K562 (cell line): ENCODE results near the gene CLDN5. TPM values are rescaled to one million over a fixed set of nuclear protein-coding genes. Genes with fewer than 3 reads are reported as not detected.

ENCODE experiments used
- ATAC-seq: fragments of 200-7000 bp; cut with Tn5 transposase; 3 replicates; pipeline ENCODE4 v1.9.1; 2020; ENCODE audit warnings: moderate library complexity
- BruUV-seq: library from RNA; stranded (reverse); fragments of 400-500 nt; replicated peaks from 2 replicates; lab custom pipeline; 2021; lab: Mats Ljungman, UMichigan
- CTCF ChIA-PET: fragments of 300-600 bp; formaldehyde crosslinking; extraction: SDS; loops from one replicate; lab custom pipeline; 2021; ENCODE audit warnings: low intra/inter-chr PET ratio; lab: Yijun Ruan, JAX
- POLR2A ChIA-PET: fragments of 300-600, 350-650 bp; sonication (Branson Sonifier 250); formaldehyde crosslinking; extraction: SDS; loops from one replicate; lab custom pipeline; 2021; ENCODE audit warnings: antibody characterized with exemption, inconsistent platforms; lab: Yijun Ruan, JAX
- DNase-seq, 4 experiments: peaks; one replicate each; pipeline versions ENCODE4 v3.0.0 to v3.0.0-alpha.2; 2011 to 2018; ENCODE audit warnings: low spot score in 3 of 4, mixed read lengths in 3 of 4; ENCODE audit errors: extremely low read depth in 1 of 4
- FAIRE-seq: peaks from 2 replicates; lab custom pipeline; 2011; peaks lifted over from hg19 to GRCh38; lab: Jason Lieb, UNC
- H2AFZ ChIP-seq: 2 replicates; pipeline ENCODE4 v1.6.0; 2011; ENCODE audit warnings: low read depth, low read length, control low read depth, inconsistent platforms
- H3K27ac ChIP-seq: fragments of 200-600 bp; 3 replicates; pipeline ENCODE4 v1.8.0; 2011; ENCODE audit warnings: low read depth, mild to moderate bottlenecking, control low read depth, inconsistent platforms, low read length, moderate library complexity, mixed read lengths; ENCODE audit errors: extremely low read depth
- H3K27me3 ChIP-seq, 2 experiments: fragments of 300-600 bp in 1 of 2; 2 replicates in 1 of 2; 3 replicates in 1 of 2; pipeline versions ENCODE4 v1.6.0 to v1.8.0; 2011; ENCODE audit warnings: inconsistent platforms in 2 of 2, low read length in 2 of 2, mild to moderate bottlenecking in 1 of 2, mixed read lengths in 1 of 2, moderate library complexity in 1 of 2; ENCODE audit not compliant: control insufficient read depth in 2 of 2, insufficient read depth in 2 of 2
- H3K36me3 ChIP-seq: fragments of 300-600 bp; 3 replicates; pipeline ENCODE4 v1.8.0; 2011; ENCODE audit warnings: mild to moderate bottlenecking, low read length, inconsistent platforms; ENCODE audit not compliant: control insufficient read depth, insufficient read depth
- H3K4me1 ChIP-seq, 2 experiments: fragments of 200-600 bp in 1 of 2; replicated peaks in 1 of 2; 2 replicates in 1 of 2; 3 replicates in 1 of 2; pipeline versions ENCODE4 v1.5.1 to v1.8.0; 2011; ENCODE audit warnings: inconsistent platforms in 2 of 2, low read length in 2 of 2, mild to moderate bottlenecking in 1 of 2, mixed read lengths in 1 of 2, moderate library complexity in 1 of 2; ENCODE audit not compliant: control insufficient read depth in 2 of 2, insufficient read depth in 2 of 2
- H3K4me2 ChIP-seq: 2 replicates; pipeline ENCODE4 v1.6.1; 2011; ENCODE audit warnings: low read length, control low read depth, inconsistent platforms, mixed read lengths; ENCODE audit not compliant: insufficient read depth
- H3K4me3 ChIP-seq: fragments of 200-600 bp; sonication (generic), shearing (Covaris generic); 2 replicates; pipeline ENCODE4 v1.5.1; 2016; ENCODE audit warnings: control low read depth, inconsistent platforms
- H3K79me2 ChIP-seq: fragments of 200-600 bp; 3 replicates; pipeline ENCODE4 v1.8.0; 2011; ENCODE audit warnings: low read length, inconsistent platforms; ENCODE audit not compliant: control insufficient read depth, insufficient read depth
- H3K9ac ChIP-seq, 2 experiments: 2 replicates each; pipeline versions ENCODE4 v1.6.0 to v1.6.1; 2011; ENCODE audit warnings: low read depth in 2 of 2, low read length in 2 of 2, control low read depth in 1 of 2, inconsistent platforms in 1 of 2, mild to moderate bottlenecking in 1 of 2, mixed read lengths in 1 of 2; ENCODE audit not compliant: insufficient read depth in 1 of 2
- H3K9me1 ChIP-seq: one replicate; pipeline ENCODE4 v1.6.0; 2011; ENCODE audit warnings: inconsistent platforms, mild to moderate bottlenecking, low read length, moderate library complexity; ENCODE audit not compliant: control insufficient read depth, insufficient read depth
- H3K9me3 ChIP-seq: replicated peaks from 2 replicates; pipeline ENCODE4 v1.5.1; 2011; ENCODE audit warnings: low read depth, low read length, inconsistent platforms; ENCODE audit not compliant: control insufficient read depth, insufficient read depth
- H4K20me1 ChIP-seq: replicated peaks from 2 replicates; pipeline ENCODE4 v1.6.1; 2011; ENCODE audit warnings: low read length, inconsistent platforms, mixed read lengths; ENCODE audit not compliant: control insufficient read depth, insufficient read depth
- ATF1 ChIP-seq, 2 experiments: fragments of 450-650 bp in 1 of 2; IDR thresholded peaks; 2 replicates each; pipeline ENCODE4 v1.6.1; 2016; ENCODE audit warnings: missing compliant biosample characterization in 1 of 2, missing genetic modification characterization in 1 of 2
- DIDO1 ChIP-seq: fragments of 450-650 bp; IDR thresholded peaks from 2 replicates; pipeline ENCODE4 v1.6.1; 2016; ENCODE audit warnings: low read depth, missing biosample characterization, missing genetic modification characterization
- EHMT2 ChIP-seq: fragments of 450-650 bp; IDR thresholded peaks from 2 replicates; pipeline ENCODE4 v1.6.1; 2018; ENCODE audit warnings: antibody characterized with exemption
- FOXK1 ChIP-seq: sonication (generic); formaldehyde crosslinking; IDR thresholded peaks from 2 replicates; pipeline ENCODE4 v1.8.0; 2022; ENCODE audit warnings: missing genetic modification reagents, mild to moderate bottlenecking, borderline replicate concordance
- GABPB1 ChIP-seq: sonication (generic); formaldehyde crosslinking; IDR thresholded peaks from 2 replicates; pipeline ENCODE4 v1.8.0; 2022; ENCODE audit warnings: mild to moderate bottlenecking, missing genetic modification reagents
- POU5F1 ChIP-seq: fragments of 150-350 bp; IDR thresholded peaks from 2 replicates; pipeline ENCODE4 v1.6.1; 2014; ENCODE audit warnings: borderline replicate concordance, low read length, low read depth, mild to moderate bottlenecking; ENCODE audit not compliant: partially characterized antibody
- SMARCE1 ChIP-seq: fragments of 450-650 bp; IDR thresholded peaks from 2 replicates; pipeline ENCODE4 v1.7.1; 2016; ENCODE audit warnings: mild to moderate bottlenecking
- SPI1 ChIP-seq: IDR thresholded peaks from 2 replicates; pipeline ENCODE4 v1.6.1; 2011; ENCODE audit warnings: low read depth, low read length, control low read depth, borderline replicate concordance
- USF1 ChIP-seq: sonication (generic); formaldehyde crosslinking; IDR thresholded peaks from 2 replicates; pipeline ENCODE4 v1.9.0; 2022; ENCODE audit warnings: mild to moderate bottlenecking, missing genetic modification reagents
- ZNF23 ChIP-seq: fragments of 250-450 bp; sonication (Bioruptor Pico); IDR thresholded peaks from 2 replicates; pipeline ENCODE4 v1.4.0; 2020; ENCODE audit warnings: mild to moderate bottlenecking
- ZNF408 ChIP-seq: fragments of 250-450 bp; sonication (Bioruptor Pico); IDR thresholded peaks from 2 replicates; pipeline ENCODE4 v1.4.0; 2020; ENCODE audit warnings: low read depth, mild to moderate bottlenecking, moderate library complexity
- ZNF77 ChIP-seq: fragments of 250-450 bp; sonication (Bioruptor Pico); IDR thresholded peaks from 2 replicates; pipeline ENCODE4 v1.5.0; 2020
- ZNF780A ChIP-seq: fragments of 250-450 bp; sonication (Bioruptor Pico); IDR thresholded peaks from 2 replicates; pipeline ENCODE4 v1.5.0; 2021; ENCODE audit warnings: mild to moderate bottlenecking
- WGBS: fragments of 100-300 bp; shearing (Covaris generic); methylation state at CpG from one replicate; pipeline ENCODE4 v1.1.6; 2016; ENCODE audit warnings: low coverage, mixed read lengths; ENCODE audit not compliant: insufficient coverage; ENCODE audit errors: missing lambda C conversion rate; 5-methylcytosine and 5-hydroxymethylcytosine counted together
- in situ Hi-C: fragments of 300-500 bp; cut with MboI; formaldehyde crosslinking; loops from 4 replicates; pipeline ENCODE4 v1.15.0; 2018; ENCODE audit warnings: inconsistent platforms, mixed read lengths
- intact Hi-C: fragments of 100-400 bp; cut with micrococcal nuclease; formaldehyde crosslinking; loops from 2 replicates; pipeline ENCODE4 v1.14.2; 2022
- polyA plus RNA-seq, 8 experiments: library from polyadenylated mRNA; depleted of rRNA in 4 of 8; stranded (reverse) in 5 of 8; unstranded in 3 of 8; fragments of >200 nt; fragmentation: Nextera tagmentation in 2 of 8; fragmentation: Illumina TruSeq in 1 of 8; extraction: Ambion mirVana in 2 of 8; extraction: Trizol in 1 of 8; gene quantifications; 2 replicates each; pipeline versions ENCODE4 v1.2.1 to v1.2.3, GENCODE V29; 2011 to 2014; ENCODE audit warnings: inconsistent platforms in 1 of 8, missing spikeins in 1 of 8
- total RNA-seq, 7 experiments: library from RNA; depleted of rRNA in 6 of 7; stranded (reverse); fragments of >200 nt in 6 of 7; fragmentation: Illumina TruSeq in 2 of 7; extraction: Trizol in 2 of 7; gene quantifications; 2 replicates each; pipeline versions ENCODE4 v1.2.1 to v1.2.3, GENCODE V29; 2011 to 2021; ENCODE audit warnings: low replicate concordance in 1 of 7

Gene CLDN5
- total and polyA plus RNA-seq, 9 of the 15 experiments (the other 6 are each of a cell fraction or from before 2014, with no cell fraction given) = 0.20 TPM; not detected in 8

GRCh38 chr22:19510919-19511341, 13.3 kb downstream of the CLDN5 start:
- 87% methylated on average over 2 of the region's 2 CpGs for WGBS
- intact Hi-C loops (no loop called here), in situ Hi-C loops (no loop called here)
- Histone ChIP-seq H3K9ac (no peak overlapping the region), H3K79me2 (no peaks in the 10 kb centered on the region), H3K9me1 (peaks cover 7% of the 10 kb centered on the region), H3K27me3 (no peaks in the 10 kb centered on the region), H3K4me3 (no peak overlapping the region), H3K36me3 (peaks cover 99% of the 10 kb centered on the region), H3K27ac (no peak overlapping the region), H3K4me1 (peaks cover 0 to 5% of the 10 kb centered on the region in 2 experiments; a peak in 1 of 5 replicates), H3K4me2 (no peak overlapping the region), H4K20me1 (peaks cover 18% of the 10 kb centered on the region; the same call in 1 of the 2 replicates), H3K9me3 (no peaks in the 10 kb centered on the region), H2AFZ (no peak overlapping the region)
- no peak for ATAC-seq
- DNase-seq = no peak
- 0 out of 2 replicates have a peak, but pooled peaks have one; percentile 3 for TF ChIP-seq GABPB1
- TF ChIP-seq ZNF780A (CRISPR knock-in tag) = no peak
- no peak for TF ChIP-seq DIDO1 (tag)
- TF ChIP-seq ZNF408 (CRISPR knock-in tag) = no peak
- peak; percentile 58 for TF ChIP-seq SPI1
- CTCF ChIA-PET = interaction anchor here (0.7 kb wide), 2 partner anchors 54 to 119 kb away, joined by 3 to 5 read pairs; no protein-coding TSS in a partner anchor
- POLR2A ChIA-PET = interaction anchor here (0.6 to 6.3 kb wide), 3 partner anchors 11 to 22 kb away, joined by 3 to 46 read pairs (median 22); no protein-coding TSS in a partner anchor
- no TSS peak for BruUV-seq
- no peak for FAIRE-seq

- in situ Hi-C loops (loop anchor here (10.0 kb wide), 1 partner anchor 835 kb away; no protein-coding TSS in a partner anchor), intact Hi-C loops (no loop called here)
- TF ChIP-seq EHMT2 (no peak), ATF1 (CRISPR knock-in tag; IDR thresholded peaks at IDR 0.05) (0 out of 2 replicates have a peak, but pooled peaks have one; percentile 7), ATF1 (tag; IDR thresholded peaks at IDR 0.05) (no peak), SMARCE1 (no peak), POU5F1 (peak; percentile 37), ZNF77 (CRISPR knock-in tag) (no peak), ZNF23 (CRISPR knock-in tag) (no peak), FOXK1 (0 out of 2 replicates have a peak, but pooled peaks have one; percentile 51), USF1 (0 out of 2 replicates have a peak, but pooled peaks have one; percentile 7)
- FAIRE-seq (no peak), DNase-seq (no peak), ATAC-seq (no peak)
- Histone ChIP-seq H3K9me3 (no peaks in the 10 kb centered on the region), H3K4me3 (no peak overlapping the region), H3K27ac (no peak overlapping the region), H3K4me2 (no peak overlapping the region), H4K20me1 (peaks cover 13% of the 10 kb centered on the region; the same call in 1 of the 2 replicates), H3K79me2 (no peaks in the 10 kb centered on the region), H3K27me3 (no peaks in the 10 kb centered on the region), H3K9me1 (peaks cover 4% of the 10 kb centered on the region), H3K4me1 (peaks cover 0 to 5% of the 10 kb centered on the region in 2 experiments; a peak in 1 of 5 replicates), H3K36me3 (peaks cover 99% of the 10 kb centered on the region), H3K9ac (no peak overlapping the region), H2AFZ (no peak overlapping the region)
- no TSS peak for BruUV-seq
- 92% methylated on average over 2 of the region's 2 CpGs for WGBS
- POLR2A ChIA-PET = interaction anchor here (0.8 to 6.3 kb wide), 9 partner anchors 8 to 335 kb away, joined by 3 to 46 read pairs (median 4); no protein-coding TSS in a partner anchor
- CTCF ChIA-PET = no interaction called here
Observed at GRCh38 chr22:19509923-19510322, 14.3 kb downstream of the CLDN5 start.
